Endodermal cell (in vitro differentiated cells): ENCODE measurements around the gene NAA38. TPM values are rescaled to one million over a fixed set of nuclear protein-coding genes. Genes with fewer than 3 reads are reported as not detected.
A peak's percentile ranks its signal among the peaks of the same experiment; 100 is the strongest.

Experiments used
- DNase-seq: peaks from one replicate; pipeline ENCODE4 v3.0.0-alpha.2; 2017
- H3K27ac ChIP-seq: 2 replicates; pipeline ENCODE4 v1.5.1; 2013; ENCODE audit warnings: mild to moderate bottlenecking, low read depth, low read length, moderate library complexity
- H3K27me3 ChIP-seq: 2 replicates; pipeline ENCODE4 v1.6.1; 2013; ENCODE audit warnings: mild to moderate bottlenecking, low read length, moderate library complexity; ENCODE audit not compliant: insufficient read depth, control insufficient read depth, poor library complexity, severe bottlenecking
- H3K36me3 ChIP-seq: 2 replicates; pipeline ENCODE4 v1.7.0; 2013; ENCODE audit warnings: mild to moderate bottlenecking, low read length, moderate library complexity; ENCODE audit not compliant: control insufficient read depth, insufficient read depth
- H3K4me1 ChIP-seq: one replicate; pipeline ENCODE4 v1.7.0; 2013; ENCODE audit warnings: low read length; ENCODE audit not compliant: control insufficient read depth, insufficient read depth
- H3K4me3 ChIP-seq: 2 replicates; pipeline ENCODE4 v1.5.1; 2013; ENCODE audit warnings: mild to moderate bottlenecking, low read length, moderate library complexity
- H3K9ac ChIP-seq: 2 replicates; pipeline ENCODE4 v1.6.1; 2013; ENCODE audit warnings: mild to moderate bottlenecking, low read length, moderate library complexity; ENCODE audit not compliant: poor library complexity, severe bottlenecking; ENCODE audit errors: extremely low read depth
- H3K9me3 ChIP-seq: 2 replicates; pipeline ENCODE4 v1.6.1; 2013; ENCODE audit warnings: mild to moderate bottlenecking, low read length, moderate library complexity; ENCODE audit not compliant: control insufficient read depth
- H3K27ac Mint-ChIP-seq: 2 replicates; pipeline ENCODE4 v1.8.0; 2020; ENCODE audit warnings: mixed read lengths
- H3K27me3 Mint-ChIP-seq: 2 replicates; pipeline ENCODE4 v1.8.0; 2021; ENCODE audit warnings: mild to moderate bottlenecking, mixed read lengths; ENCODE audit not compliant: insufficient read depth
- H3K36me3 Mint-ChIP-seq: 2 replicates; pipeline ENCODE4 v1.8.0; 2020; ENCODE audit warnings: low read depth, mixed read lengths
- H3K4me1 Mint-ChIP-seq: 2 replicates; pipeline ENCODE4 v1.8.0; 2020; ENCODE audit warnings: mixed read lengths
- H3K4me3 Mint-ChIP-seq: 2 replicates; pipeline ENCODE4 v1.8.0; 2020; ENCODE audit warnings: mild to moderate bottlenecking, moderate library complexity, mixed read lengths
- H3K9me3 Mint-ChIP-seq: 2 replicates; pipeline ENCODE4 v1.8.0; 2020; ENCODE audit warnings: mild to moderate bottlenecking, mixed read lengths
- CTCF ChIP-seq: fragments of 200-600 bp; sonication (generic); conservative IDR thresholded peaks from 2 replicates; pipeline ENCODE4 v1.5.0; 2021; ENCODE audit warnings: antibody characterized with exemption, mild to moderate bottlenecking
- WGBS, 2 experiments: methylation state at CpG; one replicate each; pipeline versions ENCODE4 v1.1.5 to v1.1.7; 2013; ENCODE audit warnings: missing lambda C conversion rate in 2 of 2, mixed read lengths in 1 of 2; ENCODE audit not compliant: insufficient coverage in 1 of 2, insufficient read length in 1 of 2; 5-methylcytosine and 5-hydroxymethylcytosine counted together
- total RNA-seq, 2 donors: library from RNA; stranded (reverse); fragmentation: NEBNext Ultra II Directional in 1 of 2; extraction: Animal tissue kit (Norgen Biotek cat#: 25700) in 1 of 2; gene quantifications; 2 replicates in 1 of 2; 3 replicates in 1 of 2; pipeline ENCODE4 v1.2.1, GENCODE V29; 2021

The NAA38 gene
- total RNA-seq, 2 donors from 2014 or later: 38.9 to 44.8 TPM

DNA sequence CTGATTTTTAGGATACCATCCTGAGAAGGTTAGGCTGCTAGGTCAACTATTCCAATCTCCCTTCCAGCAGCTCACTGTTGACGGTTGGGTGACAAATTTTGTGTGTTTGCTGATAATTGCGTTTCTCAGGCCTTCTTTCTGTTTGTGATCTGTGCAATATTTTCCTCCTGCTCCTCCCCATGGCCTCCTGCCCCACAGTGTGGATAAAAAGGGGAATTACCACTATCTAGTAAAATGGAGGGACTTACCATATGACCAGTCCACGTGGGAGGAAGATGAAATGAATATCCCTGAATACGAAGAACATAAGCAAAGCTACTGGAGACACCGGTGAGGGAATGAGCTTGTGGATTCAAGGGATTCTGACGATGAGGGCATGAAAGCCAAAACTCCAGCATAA is 40.4 kb upstream of the NAA38 start:
- Histone ChIP-seq H3K9ac (no peak overlapping the region), H3K4me3 (no peak overlapping the region), H3K4me1 (peaks cover 7% of the 10 kb centered on the region), H3K9me3 (no peaks in the 10 kb centered on the region), H3K36me3 (peaks cover 60% of the 10 kb centered on the region), H3K27ac (no peak overlapping the region), H3K27me3 (no peaks in the 10 kb centered on the region)
- Mint-ChIP-seq H3K27ac (no peak overlapping the region), H3K9me3 (no peaks in the 10 kb centered on the region), H3K27me3 (no peaks in the 10 kb centered on the region), H3K36me3 (peaks cover 79% of the 10 kb centered on the region), H3K4me3 (no peak overlapping the region), H3K4me1 (peaks cover 7% of the 10 kb centered on the region)
- 81 to 84% methylated on average over 4 to 6 of the region's 6 CpGs for WGBS, 2 experiments
- peak; percentile 35 for DNase-seq
- TF ChIP-seq CTCF: peak; percentile 23

DNA sequence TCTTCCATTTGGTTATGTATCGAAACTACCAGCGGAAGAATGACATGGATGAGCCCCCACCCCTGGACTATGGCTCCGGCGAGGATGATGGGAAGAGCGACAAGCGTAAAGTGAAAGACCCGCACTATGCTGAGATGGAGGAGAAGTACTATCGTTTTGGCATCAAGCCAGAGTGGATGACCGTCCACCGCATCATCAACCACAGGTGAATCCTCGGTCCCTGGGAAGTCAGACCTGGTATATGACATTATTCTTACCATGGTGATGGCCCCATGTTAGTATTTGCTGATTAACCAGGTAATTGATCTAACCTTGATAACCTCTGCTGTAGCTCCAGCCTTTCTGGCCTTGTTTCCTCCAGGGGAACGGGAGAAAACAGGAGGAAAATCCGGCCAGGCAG is 39.7 kb upstream of the NAA38 start:
- Mint-ChIP-seq H3K4me3 (no peak overlapping the region), H3K27me3 (no peaks in the 10 kb centered on the region), H3K9me3 (no peaks in the 10 kb centered on the region), H3K27ac (no peak overlapping the region), H3K4me1 (peaks cover 3% of the 10 kb centered on the region), H3K36me3 (peaks cover 75% of the 10 kb centered on the region)
- H3K36me3 ChIP-seq: peaks cover 58% of the 10 kb centered on the region
- peak; percentile 28 for DNase-seq
- H3K27ac ChIP-seq: no peak overlapping the region
- H3K9me3 ChIP-seq: no peaks in the 10 kb centered on the region
- H3K4me3 ChIP-seq: no peak overlapping the region
- H3K9ac ChIP-seq: no peak overlapping the region
- WGBS, 2 experiments: 94 to 97% methylated on average over 13 of the region's 13 CpGs
- H3K27me3 ChIP-seq: no peaks in the 10 kb centered on the region
- peaks cover 6% of the 10 kb centered on the region for H3K4me1 ChIP-seq
- TF ChIP-seq CTCF: no peak

DNA sequence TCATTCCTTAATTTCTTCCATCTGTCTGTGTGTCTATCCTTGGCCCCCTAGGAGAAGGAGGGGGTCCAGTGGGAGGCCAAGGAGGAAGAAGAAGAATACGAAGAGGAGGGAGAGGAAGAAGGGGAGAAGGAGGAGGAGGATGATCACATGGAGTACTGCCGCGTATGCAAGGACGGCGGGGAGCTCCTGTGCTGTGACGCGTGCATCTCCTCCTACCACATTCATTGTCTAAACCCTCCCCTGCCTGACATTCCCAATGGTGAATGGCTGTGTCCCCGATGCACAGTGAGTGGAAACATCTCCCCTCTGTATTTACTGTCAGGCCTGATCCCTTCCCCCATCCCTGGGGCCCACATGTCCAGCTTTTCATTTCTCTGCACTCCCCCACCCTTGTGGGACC is 37.5 kb upstream of the NAA38 start:
- H3K4me1 Mint-ChIP-seq: peaks cover 3% of the 10 kb centered on the region

More for the DNA sequence above, 37.5 kb upstream of the NAA38 start:
- 94 to 95% methylated on average over 4 to 8 of the region's 8 CpGs for WGBS, 2 experiments
- no peaks in the 10 kb centered on the region for H3K9me3 ChIP-seq
- Mint-ChIP-seq H3K9me3 (no peaks in the 10 kb centered on the region), H3K4me3 (no peak overlapping the region), H3K27ac (no peak overlapping the region), H3K27me3 (no peaks in the 10 kb centered on the region), H3K36me3 (peaks cover 74% of the 10 kb centered on the region)
- peaks cover 58% of the 10 kb centered on the region for H3K36me3 ChIP-seq
- H3K4me3 ChIP-seq: no peak overlapping the region
- DNase-seq: peak; percentile 20
- peaks cover 6% of the 10 kb centered on the region for H3K4me1 ChIP-seq
- no peak overlapping the region for H3K27ac ChIP-seq
- TF ChIP-seq CTCF: no peak
- no peaks in the 10 kb centered on the region for H3K27me3 ChIP-seq
- H3K9ac ChIP-seq: no peak overlapping the region
